GM06990 (cell line): Measurements from ENCODE around the gene ANKRD34C.
A peak's percentile ranks its signal among the peaks of the same experiment; 100 is the strongest.

Experiments
- DNase-seq: peaks from one replicate; pipeline ENCODE4 v3.0.0-alpha.2; 2011; ENCODE audit not compliant: insufficient read length; ENCODE audit errors: extremely low read depth
- H3K27me3 ChIP-seq: replicated peaks from 2 replicates; pipeline ENCODE4 v1.6.0; 2011; ENCODE audit warnings: low read length; ENCODE audit not compliant: control insufficient read depth, insufficient read depth
- H3K36me3 ChIP-seq: 2 replicates; pipeline ENCODE4 v1.5.1; 2011; ENCODE audit warnings: low read length; ENCODE audit not compliant: control insufficient read depth, insufficient read depth
- H3K4me3 ChIP-seq: replicated peaks from 2 replicates; pipeline ENCODE4 v1.5.1; 2011; ENCODE audit warnings: low read depth, mild to moderate bottlenecking, control low read depth, low read length
- CTCF ChIP-seq: IDR thresholded peaks from 2 replicates; pipeline ENCODE4 v1.5.1; 2011; ENCODE audit warnings: low read length, control low read depth, mild to moderate bottlenecking, inconsistent platforms; ENCODE audit not compliant: insufficient read depth, poor library complexity, severe bottlenecking

Gene ANKRD34C

GRCh38 chr15:79282371-79283251, at the start of gene ANKRD34C:
Gene ANKRD34C (plus strand): TSS chr15:79282722. CDS start chr15:79293285, 10,563 bp downstream.
- TF ChIP-seq CTCF, result no peak
- H3K27me3 ChIP-seq, result no peaks in the 10 kb centered on the region
- H3K36me3 ChIP-seq, result no peaks in the 10 kb centered on the region
- no peak within 1 kb of the TSS for H3K4me3 ChIP-seq
- peak; percentile 9 for DNase-seq

GRCh38 chr15:79233236-79233635, 49.3 kb upstream of the ANKRD34C start:
- no peak for TF ChIP-seq CTCF
- DNase-seq, result no peak
- Histone ChIP-seq H3K36me3 (no peaks in the 10 kb centered on the region), H3K4me3 (no peak overlapping the region), H3K27me3 (peaks cover 2% of the 10 kb centered on the region)

GRCh38 chr15:79240036-79240435, 42.5 kb upstream of the ANKRD34C start:
- Histone ChIP-seq H3K4me3 (no peak overlapping the region), H3K27me3 (no peaks in the 10 kb centered on the region; the same call in 1 of the 2 replicates), H3K36me3 (no peaks in the 10 kb centered on the region)
- DNase-seq, result no peak
- TF ChIP-seq CTCF, result no peak

GRCh38 chr15:79243723-79244122, 38.8 kb upstream of the ANKRD34C start:
- no peaks in the 10 kb centered on the region for H3K27me3 ChIP-seq
- H3K36me3 ChIP-seq, result no peaks in the 10 kb centered on the region
- no peak for DNase-seq
- TF ChIP-seq CTCF, result no peak
- H3K4me3 ChIP-seq, result no peak overlapping the region

- no peaks in the 10 kb centered on the region for H3K27me3 ChIP-seq
- no peaks in the 10 kb centered on the region for H3K36me3 ChIP-seq
- TF ChIP-seq CTCF, result no peak
- H3K4me3 ChIP-seq, result no peak overlapping the region
- DNase-seq, result no peak
Observed at GRCh38 chr15:79244876-79245275, 37.6 kb upstream of the ANKRD34C start.
